Heart left ventricle (tissue), 16 donors: Measurements from ENCODE around the gene PALM3. TPM values are rescaled to one million over a fixed set of nuclear protein-coding genes. Genes with fewer than 3 reads are reported as not detected.

ENCODE experiments used
- ATAC-seq, 4 donors: fragments of 200-7000 bp; cut with Tn5 transposase; one replicate each; pipeline ENCODE4 v1.9.1; 2020 to 2022; ENCODE audit warnings: moderate library complexity in 4 of 4, mild to moderate bottlenecking in 3 of 4, moderate number of reproducible peaks in 1 of 4
- DNase-seq, 5 donors: peaks; one replicate each; pipeline ENCODE4 v3.0.0-alpha.2; 2020
- H3K27ac ChIP-seq, 12 donors: fragments of 200-600 bp; sonication (generic) in 4 of 12; one replicate each; pipeline versions ENCODE4 v1.5.0 to v1.8.0; 2016 to 2022; ENCODE audit warnings: mild to moderate bottlenecking in 2 of 12
- H3K27me3 ChIP-seq, 9 donors: fragments of 200-600 bp; sonication (generic) in 2 of 9; one replicate each; pipeline versions ENCODE4 v1.5.1 to v1.8.0; 2016 to 2022; ENCODE audit warnings: mild to moderate bottlenecking in 3 of 9
- H3K36me3 ChIP-seq, 9 donors: fragments of 200-600 bp; sonication (generic) in 2 of 9; one replicate each; pipeline versions ENCODE4 v1.5.0 to v1.8.0; 2018 to 2022; ENCODE audit warnings: mild to moderate bottlenecking in 2 of 9
- H3K4me1 ChIP-seq, 12 donors: fragments of 200-600 bp; sonication (generic) in 4 of 12; one replicate each; pipeline versions ENCODE4 v1.5.0 to v1.8.0; 2016 to 2022; ENCODE audit warnings: mild to moderate bottlenecking in 3 of 12
- H3K4me3 ChIP-seq, 12 donors: fragments of 200-600 bp; sonication (generic) in 4 of 12; one replicate each; pipeline versions ENCODE4 v1.5.0 to v1.8.0; 2017 to 2022; ENCODE audit warnings: mild to moderate bottlenecking in 9 of 12, moderate library complexity in 4 of 12
- H3K9me3 ChIP-seq, 12 donors: fragments of 200-600 bp; sonication (generic) in 4 of 12; one replicate each; pipeline versions ENCODE4 v1.5.0 to v1.8.0; 2016 to 2022; ENCODE audit warnings: mild to moderate bottlenecking in 1 of 12
- POLR2A ChIP-seq, 2 donors: fragments of 450-650 bp; IDR thresholded peaks; one replicate each; pipeline ENCODE4 v1.6.1; 2017; ENCODE audit warnings: antibody characterized with exemption in 2 of 2, mild to moderate bottlenecking in 2 of 2, moderate library complexity in 2 of 2
- WGBS, 4 donors: extraction: QIAGEN DNeasy Blood & Tissue Kit in 2 of 4; methylation state at CpG; one replicate each; pipeline versions ENCODE4 v1.1.5 to v1.1.7; 2013 to 2018; 5-methylcytosine and 5-hydroxymethylcytosine counted together
- intact Hi-C, 10 donors: fragments of 100-400 bp; cut with DNase I; formaldehyde crosslinking; loops; one replicate each; pipeline versions ENCODE4 v1.11.1 to v1.14.2; 2022
- polyA plus RNA-seq, 2 donors: library from polyadenylated mRNA; stranded (reverse); fragments of 200-250 nt; gene quantifications; one replicate each; pipeline ENCODE4 v1.2.3, GENCODE V29; 2013
- total RNA-seq, 9 donors: library from RNA; depleted of rRNA in 2 of 9; stranded (reverse); fragments of >200 nt in 2 of 9; fragmentation: NEBNext Ultra II Directional in 3 of 9; extraction: Animal tissue kit (Norgen Biotek cat#: 25700) in 3 of 9; gene quantifications; one replicate each; pipeline versions ENCODE4 v1.1.0 to v1.2.4, GENCODE V29; 2016 to 2023
- TF ChIP-seq, protein P1 (sequence below), 12 donors: fragments of 200-600 bp; sonication (generic) in 4 of 12; IDR thresholded peaks; one replicate each; pipeline versions ENCODE4 v1.5.0 to v1.8.0; 2018 to 2022; ENCODE audit warnings: antibody characterized with exemption in 12 of 12, mild to moderate bottlenecking in 5 of 12
- donor health status: ischemic (EF 13 %, LVEDD 7.1; RV severe dilation, severe dysfunction).
- donor health status: healthy with polysubstance abuse.
- donor health status: DM: no; HTN: yes; CAD: no.
- donor health status: DM: no; HTN: no; CAD: no.
- donor health status: ischemic (EF 25% LVEDD 6.9; RV normal size, moderate dysfunction).
- donor health status: ischemic (EF 25% LVEDD 5.7; RV mildly dilated, moderate dysfunction).
- donor health status: healthy.
- donor health status: DM: yes; HTN: yes; CAD: no.
- donor health status: ischemic (EF 35%, LVEDD 5.7; RV mildly dilated, moderate dysfunction).
- donor health status: nonischemic (EF 11% LVEDD 7.7; RV severe dilation, severe dysfunction).
- donor health status: DM: yes; HTN: yes; CAD: no.
- donor health status: PGD.
- donor health status: ischemic (EF 29% LVEDD 5.4; RV normal size, mild dysfunction).
- donor health status: nonischemic (EF 23%, LVEDD 6.1; RV moderate dilation, normal function).

The PALM3 gene
- total and polyA plus RNA-seq, 11 donors = 0.06 to 0.60 (median 0.30) TPM; not detected in 6

GRCh38 chr19:14059093-14059480, 2.8 kb downstream of the PALM3 start:
- peaks cover 5 to 34% (median 28%) of the 10 kb centered on the region in 9 donors for H3K27me3 ChIP-seq
- no peak for ATAC-seq
- DNase-seq = no peak

DNA sequence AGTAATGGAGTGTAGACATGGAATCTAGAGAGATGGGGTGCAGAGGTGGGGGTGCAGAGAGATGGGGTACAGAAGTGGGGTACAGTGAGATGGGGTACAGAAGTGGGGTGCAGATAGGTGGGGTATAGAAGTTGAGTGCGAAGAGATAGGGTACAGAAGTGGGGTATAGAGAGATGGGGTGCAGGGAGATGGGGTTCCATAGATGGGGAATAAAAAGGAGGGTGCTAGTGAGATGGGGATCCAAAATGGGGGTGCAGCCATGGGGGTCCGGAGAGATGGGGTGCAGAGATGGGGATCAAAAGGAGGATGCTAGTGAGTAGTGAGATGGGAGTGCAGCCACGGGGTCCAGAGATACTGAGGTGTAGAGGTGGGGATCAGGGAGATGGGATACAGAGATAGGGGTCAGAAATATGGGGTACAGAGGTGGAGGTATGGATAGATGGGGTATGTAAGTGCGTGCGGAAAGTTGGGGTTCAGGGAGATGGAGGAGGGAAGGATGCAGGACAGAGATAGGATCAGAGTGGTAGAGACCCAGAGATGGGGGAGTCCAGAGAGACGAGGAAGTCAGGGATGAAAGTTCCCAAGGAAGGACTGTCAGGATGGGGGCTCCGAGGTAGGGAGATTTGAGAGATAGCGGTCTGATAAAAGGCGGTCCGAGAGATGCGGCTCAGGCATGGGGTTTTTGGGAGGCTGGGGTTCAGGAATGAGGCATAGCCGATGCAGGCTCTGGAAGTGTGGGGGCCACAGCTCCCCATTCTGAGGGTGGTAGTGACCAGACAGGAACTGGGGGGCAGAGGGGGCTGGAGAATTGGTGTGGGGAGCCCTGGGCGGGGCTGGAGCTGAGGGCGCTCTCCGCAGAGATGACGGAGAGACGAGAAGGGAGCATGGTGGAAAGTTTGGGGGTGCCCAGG, 3.4 kb downstream of the PALM3 start:
- DNase-seq = no peak
- TF ChIP-seq POLR2A (IDR thresholded peaks at IDR 0.05) = no peak
- TF ChIP-seq, protein P1, sequence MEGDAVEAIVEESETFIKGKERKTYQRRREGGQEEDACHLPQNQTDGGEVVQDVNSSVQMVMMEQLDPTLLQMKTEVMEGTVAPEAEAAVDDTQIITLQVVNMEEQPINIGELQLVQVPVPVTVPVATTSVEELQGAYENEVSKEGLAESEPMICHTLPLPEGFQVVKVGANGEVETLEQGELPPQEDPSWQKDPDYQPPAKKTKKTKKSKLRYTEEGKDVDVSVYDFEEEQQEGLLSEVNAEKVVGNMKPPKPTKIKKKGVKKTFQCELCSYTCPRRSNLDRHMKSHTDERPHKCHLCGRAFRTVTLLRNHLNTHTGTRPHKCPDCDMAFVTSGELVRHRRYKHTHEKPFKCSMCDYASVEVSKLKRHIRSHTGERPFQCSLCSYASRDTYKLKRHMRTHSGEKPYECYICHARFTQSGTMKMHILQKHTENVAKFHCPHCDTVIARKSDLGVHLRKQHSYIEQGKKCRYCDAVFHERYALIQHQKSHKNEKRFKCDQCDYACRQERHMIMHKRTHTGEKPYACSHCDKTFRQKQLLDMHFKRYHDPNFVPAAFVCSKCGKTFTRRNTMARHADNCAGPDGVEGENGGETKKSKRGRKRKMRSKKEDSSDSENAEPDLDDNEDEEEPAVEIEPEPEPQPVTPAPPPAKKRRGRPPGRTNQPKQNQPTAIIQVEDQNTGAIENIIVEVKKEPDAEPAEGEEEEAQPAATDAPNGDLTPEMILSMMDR (IDR thresholded peaks at IDR 0.05) = no peak
- peaks cover 0 to 2% (median 0%) of the 10 kb centered on the region in 12 donors for H3K9me3 ChIP-seq
- no peak for ATAC-seq
- H3K36me3 ChIP-seq = no peaks in the 10 kb centered on the region
- WGBS, 4 donors = 22 to 25% (median 24%) methylated on average over 17 of the region's 17 CpGs
- peaks cover 5 to 34% (median 28%) of the 10 kb centered on the region in 9 donors for H3K27me3 ChIP-seq
- peaks cover 0 to 18% (median 2%) of the 10 kb centered on the region in 12 donors for H3K4me1 ChIP-seq
- intact Hi-C loops = loop anchor here in 1 of 10 donors (10.0 kb wide), 1 partner anchor 174 kb away; no protein-coding TSS in a partner anchor
- no peak overlapping the region for H3K27ac ChIP-seq
- H3K4me3 ChIP-seq = peak overlapping the region in 1 of 12 donors; percentile 34

More at GRCh38 chr19:14059093-14059480, 2.8 kb downstream of the PALM3 start:
- intact Hi-C loops = loop anchor here in 1 of 10 donors (10.0 kb wide), 1 partner anchor 174 kb away; no protein-coding TSS in a partner anchor
- Histone ChIP-seq H3K9me3 (no peaks in the 10 kb centered on the region), H3K4me3 (no peak overlapping the region), H3K36me3 (no peaks in the 10 kb centered on the region), H3K27ac (no peak overlapping the region), H3K4me1 (peaks cover 0 to 18% (median 2%) of the 10 kb centered on the region in 12 donors)
- TF ChIP-seq POLR2A (IDR thresholded peaks at IDR 0.05) = no peak
- TF ChIP-seq, protein P1 (IDR thresholded peaks at IDR 0.05) = peak; percentile 41 to 68 (median 57)
- WGBS, 4 donors = 17 to 21% (median 18%) methylated on average over 11 to 15 of the region's 15 CpGs

DNA sequence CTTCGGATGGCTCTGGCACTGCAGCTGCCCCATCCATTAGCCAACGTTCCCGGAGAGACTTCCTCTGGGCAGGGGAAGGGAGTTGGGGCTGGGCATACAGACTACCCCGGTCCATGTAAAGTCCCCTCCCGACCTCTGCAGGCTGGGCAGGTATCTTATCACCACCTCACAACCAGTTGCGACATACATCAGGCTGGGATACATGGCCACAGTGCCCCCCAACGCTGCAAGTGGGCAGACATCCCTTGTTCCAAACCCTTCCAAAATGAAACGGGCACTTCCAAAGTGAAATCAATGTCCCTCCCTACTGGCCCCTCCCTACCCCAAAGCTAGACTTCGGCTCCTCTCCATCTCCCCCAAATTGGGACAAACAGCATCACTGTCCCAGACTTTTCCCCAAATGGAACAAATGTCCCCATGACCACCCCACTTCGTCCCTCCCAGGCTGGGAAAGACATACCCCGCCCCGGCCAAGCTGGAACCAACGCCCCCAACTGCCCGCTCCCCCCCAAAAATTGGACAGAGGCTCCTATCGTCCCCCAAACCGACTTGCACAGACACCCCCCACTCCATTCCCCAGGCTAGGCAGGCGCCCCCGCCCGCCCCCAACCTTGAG, 5.0 kb downstream of the PALM3 start:
- peak overlapping the region in 10 of 12 donors; percentile 28 to 54 (median 44) for H3K4me3 ChIP-seq
- 23 to 35% (median 26%) methylated on average over 16 to 19 of the region's 19 CpGs for WGBS, 4 donors
- H3K27ac ChIP-seq = no peak overlapping the region
- H3K36me3 ChIP-seq = peaks cover 0 to 9% (median 0%) of the 10 kb centered on the region in 9 donors
- H3K27me3 ChIP-seq = peaks cover 5 to 34% (median 28%) of the 10 kb centered on the region in 9 donors
- no peak for TF ChIP-seq POLR2A (IDR thresholded peaks at IDR 0.05)
- TF ChIP-seq, protein P1 (IDR thresholded peaks at IDR 0.05) = no peak
- ATAC-seq (no peak), DNase-seq (no peak)
- intact Hi-C loops = loop anchor here in 1 of 10 donors (10.0 kb wide), 1 partner anchor 172 kb away; no protein-coding TSS in a partner anchor
- H3K4me1 ChIP-seq = peaks cover 0 to 18% (median 2%) of the 10 kb centered on the region in 12 donors
- peaks cover 0 to 9% (median 0%) of the 10 kb centered on the region in 12 donors for H3K9me3 ChIP-seq
